Measurements from ENCODE around the gene ZMPSTE24. TPM values are rescaled to one million over a fixed set of nuclear protein-coding genes. Genes with fewer than 3 reads are reported as not detected.

ZMPSTE24 gene
- polyA plus RNA-seq, 1 donor from 2014 or later, result 22.9 TPM

DNA sequence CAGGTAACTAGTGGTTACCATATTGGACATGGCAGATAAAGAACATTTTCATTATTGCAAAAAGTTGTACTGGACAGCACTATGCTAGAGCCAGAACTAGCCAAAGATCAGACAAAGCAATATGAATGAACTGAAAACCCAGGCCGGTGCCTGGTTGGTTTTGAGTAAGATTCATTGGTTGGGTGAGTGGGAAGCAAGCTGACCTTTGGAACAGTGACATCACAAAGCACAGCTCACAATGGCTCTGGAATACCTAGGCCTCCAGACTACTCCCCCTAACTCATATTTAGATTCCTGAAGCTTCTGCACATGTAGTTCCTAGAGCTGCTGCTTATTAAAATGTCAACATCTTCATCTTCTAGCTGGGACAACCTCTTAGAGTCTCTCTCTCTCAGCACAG, 10.4 kb upstream of the ZMPSTE24 start, which contains the start of gene TMCO2:
TMCO2 (plus strand) TSS at position 283 of the 400 bp plus-strand sequence; CDS start at position 340, 57 bp downstream.
- no peaks in the 10 kb centered on the region for H3K9me3 Mint-ChIP-seq
- H3K4me3 Mint-ChIP-seq, result no peak within 1 kb of the TSS
- no peaks in the 10 kb centered on the region for H3K36me3 Mint-ChIP-seq
- no peak within 1 kb of the TSS for H3K27ac Mint-ChIP-seq
- H3K4me1 Mint-ChIP-seq, result peaks cover 0 to 3% (median 0%) of the 10 kb centered on the region in 3 donors
- H3K27me3 Mint-ChIP-seq, result peaks cover 3% of the 10 kb centered on the region

DNA sequence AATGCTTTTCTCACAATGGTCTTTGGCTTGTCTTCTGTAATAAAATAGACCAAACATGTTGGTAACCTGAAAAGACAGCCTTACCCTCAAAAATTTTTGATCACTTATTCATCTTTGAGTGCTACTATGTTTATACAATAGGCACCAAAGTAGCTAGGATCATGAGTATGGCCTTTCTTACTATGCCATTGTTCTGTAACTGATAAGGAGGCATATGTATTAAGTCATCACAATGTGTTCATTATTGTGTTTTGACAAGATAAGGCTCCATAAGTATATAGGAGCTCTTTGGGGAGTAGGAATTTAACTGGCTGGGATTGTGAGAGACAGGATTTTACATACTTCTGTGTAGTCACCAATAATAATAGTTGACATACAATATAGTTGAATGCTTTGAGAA, 9.6 kb upstream of the ZMPSTE24 start:
- Mint-ChIP-seq H3K27ac (no peak overlapping the region), H3K4me1 (peaks cover 0 to 3% (median 0%) of the 10 kb centered on the region in 3 donors), H3K36me3 (no peaks in the 10 kb centered on the region), H3K27me3 (peaks cover 3% of the 10 kb centered on the region), H3K9me3 (no peaks in the 10 kb centered on the region), H3K4me3 (no peak overlapping the region)

DNA sequence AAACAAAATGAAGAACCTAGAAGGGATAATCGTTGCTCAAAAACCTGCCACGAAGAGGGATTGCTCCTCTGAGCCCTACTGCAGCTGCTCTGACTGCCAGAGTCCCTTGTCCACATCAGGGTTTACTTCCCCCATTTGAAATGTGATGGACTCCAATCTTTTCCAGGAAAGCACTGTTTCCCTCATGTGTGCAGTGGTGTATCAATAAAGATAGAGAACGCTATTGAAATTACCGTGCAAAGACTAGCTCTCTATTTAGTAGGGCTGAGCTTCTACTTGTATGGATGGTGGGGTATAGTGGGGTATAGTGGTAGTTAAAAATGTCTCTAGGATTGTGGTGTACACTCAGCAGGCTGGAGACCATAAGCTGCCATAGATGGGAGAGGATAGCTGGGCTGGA, 6.6 kb upstream of the ZMPSTE24 start:
- H3K4me3 Mint-ChIP-seq, result no peak overlapping the region

DNA sequence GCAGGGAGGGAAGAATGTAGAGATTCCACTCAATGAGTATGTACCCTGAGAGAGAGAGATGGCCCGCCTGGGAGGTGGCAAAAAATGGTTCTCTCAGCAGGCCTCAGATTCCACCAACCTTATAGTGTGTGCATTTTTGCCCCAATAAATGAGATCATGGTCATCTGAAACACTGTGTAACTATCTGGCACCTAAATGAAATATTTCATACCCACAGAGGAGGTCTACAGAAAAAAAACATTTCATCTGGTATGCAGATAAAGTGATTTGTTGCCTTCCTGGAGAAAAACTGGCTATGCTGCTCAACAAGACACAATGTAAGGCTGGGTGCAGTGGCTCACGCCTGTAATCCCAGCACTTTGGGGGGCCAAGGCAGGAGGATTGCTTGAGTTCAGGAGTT, 5.4 kb upstream of the ZMPSTE24 start:
- H3K4me1 Mint-ChIP-seq, result peaks cover 4 to 14% (median 12%) of the 10 kb centered on the region in 3 donors
- H3K27me3 Mint-ChIP-seq, result no peaks in the 10 kb centered on the region
- H3K27ac Mint-ChIP-seq, result no peak overlapping the region
- H3K9me3 Mint-ChIP-seq, result no peaks in the 10 kb centered on the region
- no peak overlapping the region for H3K4me3 Mint-ChIP-seq
- H3K36me3 Mint-ChIP-seq, result no peaks in the 10 kb centered on the region

More for the DNA sequence above, 6.6 kb upstream of the ZMPSTE24 start:
- no peaks in the 10 kb centered on the region for H3K9me3 Mint-ChIP-seq
- H3K27ac Mint-ChIP-seq, result no peak overlapping the region
- H3K36me3 Mint-ChIP-seq, result no peaks in the 10 kb centered on the region
- peaks cover 0 to 6% (median 5%) of the 10 kb centered on the region in 3 donors for H3K4me1 Mint-ChIP-seq
- H3K27me3 Mint-ChIP-seq, result no peaks in the 10 kb centered on the region

DNA sequence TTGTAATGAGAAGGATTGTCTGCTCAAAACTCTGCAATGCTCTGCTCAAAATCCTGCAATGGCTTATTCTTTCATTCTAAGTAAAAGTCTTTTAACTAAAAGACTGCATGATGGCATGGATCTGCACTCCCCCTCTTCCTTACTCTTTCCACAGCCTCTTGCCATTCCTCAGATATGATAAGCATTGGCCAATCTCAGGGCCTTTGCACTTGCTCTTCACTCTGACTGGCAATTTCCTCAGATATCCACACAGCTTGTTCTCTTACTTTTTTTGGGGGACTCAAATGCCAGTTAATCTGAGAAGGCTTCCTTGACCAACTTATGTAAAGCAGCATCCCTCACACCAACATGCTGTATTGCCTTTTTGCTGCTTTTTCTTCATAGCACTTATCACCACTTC, 2.8 kb upstream of the ZMPSTE24 start:
- Mint-ChIP-seq H3K9me3 (no peaks in the 10 kb centered on the region), H3K36me3 (no peaks in the 10 kb centered on the region), H3K4me3 (peak overlapping the region in 1 of 4 donors; percentile 36), H3K27me3 (no peaks in the 10 kb centered on the region), H3K27ac (peak overlapping the region in 1 of 3 donors; percentile 33), H3K4me1 (peaks cover 16 to 18% (median 16%) of the 10 kb centered on the region in 3 donors)

DNA sequence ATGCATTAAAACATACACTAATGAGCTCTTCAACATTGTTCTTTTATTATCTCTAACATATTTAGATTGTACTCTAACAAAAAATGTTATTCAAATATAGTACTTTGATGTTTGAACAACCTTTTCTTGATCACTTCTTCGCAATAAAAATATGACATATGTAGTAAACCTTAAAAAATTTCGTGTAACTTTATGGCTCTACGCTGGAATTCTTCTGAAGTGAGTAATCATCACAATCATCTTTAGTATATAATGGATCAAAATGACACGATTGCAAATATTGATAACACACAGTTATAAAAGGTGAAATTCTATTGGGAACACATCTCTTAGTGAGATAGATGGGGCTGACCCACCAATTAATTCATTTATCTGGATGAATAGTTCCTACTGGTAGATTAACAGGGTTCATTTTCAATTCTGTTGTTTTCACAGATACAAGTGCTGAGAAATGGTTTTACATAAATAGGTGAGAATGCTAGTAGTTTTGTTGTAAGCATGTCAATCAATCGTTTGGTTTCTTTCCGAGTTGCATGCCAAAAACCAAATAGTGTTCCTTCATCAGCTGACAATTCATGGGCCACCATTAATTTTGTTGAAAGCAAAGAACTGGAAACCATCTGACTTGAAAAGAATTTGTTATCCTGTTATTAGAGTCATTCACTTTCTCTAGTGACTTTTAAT, 1.5 kb upstream of the ZMPSTE24 start:
- H3K4me1 Mint-ChIP-seq, result peaks cover 17 to 25% (median 21%) of the 10 kb centered on the region in 3 donors
- H3K4me3 Mint-ChIP-seq, result peak overlapping the region; percentile 17 to 99 (median 97)
- H3K36me3 Mint-ChIP-seq, result no peaks in the 10 kb centered on the region
- no peaks in the 10 kb centered on the region for H3K27me3 Mint-ChIP-seq
- no peaks in the 10 kb centered on the region for H3K9me3 Mint-ChIP-seq
- H3K27ac Mint-ChIP-seq, result peak overlapping the region; percentile 93 to 100 (median 99)

DNA sequence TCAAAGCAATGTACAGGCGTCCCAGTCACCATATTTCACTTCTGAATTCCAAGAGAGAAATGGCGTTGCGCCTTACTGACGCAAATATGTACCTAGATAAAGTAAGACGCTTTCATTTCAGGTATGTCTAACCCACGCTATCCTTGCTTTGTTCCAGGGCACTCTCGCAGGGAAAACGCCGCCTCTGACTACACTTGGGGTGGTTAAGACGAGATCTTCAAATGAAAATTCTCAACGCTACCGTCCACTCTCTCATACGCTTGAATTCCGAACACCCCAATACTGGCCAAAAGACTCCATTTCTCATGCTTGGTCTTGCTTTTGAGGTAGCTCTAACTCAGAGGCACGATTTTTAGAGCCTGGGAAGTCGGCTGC, 736 bp upstream of the ZMPSTE24 start:
- H3K4me1 Mint-ChIP-seq, result peaks cover 16 to 25% (median 21%) of the 10 kb centered on the region in 3 donors
- no peaks in the 10 kb centered on the region for H3K9me3 Mint-ChIP-seq

DNA sequence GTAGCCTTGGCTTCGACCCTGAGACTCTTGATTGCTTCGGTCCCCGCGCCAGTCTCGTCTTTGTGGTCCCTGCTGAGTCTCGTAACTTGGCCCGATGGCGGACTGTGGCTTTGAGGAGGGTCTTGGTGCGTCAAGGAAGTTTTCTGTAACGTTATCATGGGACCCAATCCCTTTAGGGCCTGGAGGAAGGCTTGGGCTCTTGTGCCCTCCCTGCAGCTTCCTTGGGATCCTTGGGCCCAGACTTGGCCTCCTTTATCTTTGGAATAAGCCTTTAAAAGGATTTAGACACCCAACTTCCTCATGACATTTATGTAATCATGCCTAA, 371 bp downstream of the ZMPSTE24 start:
- Mint-ChIP-seq H3K9me3 (no peaks in the 10 kb centered on the region), H3K36me3 (peaks cover under 1% of the 10 kb centered on the region), H3K4me3 (peak overlapping the region; percentile 97 to 99 (median 97)), H3K4me1 (peaks cover 22 to 32% (median 27%) of the 10 kb centered on the region in 3 donors), H3K27me3 (no peaks in the 10 kb centered on the region), H3K27ac (peak overlapping the region; percentile 93 to 100 (median 99))

More for the DNA sequence above, 736 bp upstream of the ZMPSTE24 start:
- Mint-ChIP-seq H3K36me3 (no peaks in the 10 kb centered on the region), H3K27ac (peak overlapping the region; percentile 93 to 100 (median 99)), H3K27me3 (no peaks in the 10 kb centered on the region), H3K4me3 (peak overlapping the region; percentile 97 to 99 (median 97))

DNA sequence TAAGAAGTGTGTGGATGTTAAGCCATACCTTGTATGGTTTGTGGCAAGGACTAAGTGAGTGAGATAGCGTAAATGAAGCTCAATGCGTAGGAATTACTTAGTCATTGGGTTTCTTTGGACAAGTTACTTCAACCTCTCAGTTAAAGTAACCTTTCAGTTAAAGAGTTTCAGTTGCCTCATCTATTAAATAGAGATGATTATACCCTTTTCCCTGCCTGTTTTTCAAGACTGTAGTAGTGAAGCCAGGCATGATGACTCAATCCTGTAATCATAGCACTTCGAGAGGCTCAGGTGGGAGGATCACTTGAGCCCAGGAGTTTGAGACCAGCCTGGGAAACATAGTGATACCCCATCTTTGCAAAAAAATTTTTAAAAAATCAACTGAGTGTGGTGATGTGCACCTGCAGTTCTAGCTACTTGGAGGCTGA, 6.3 kb downstream of the ZMPSTE24 start:
- Mint-ChIP-seq H3K9me3 (no peaks in the 10 kb centered on the region), H3K27me3 (no peaks in the 10 kb centered on the region), H3K36me3 (peaks cover 2% of the 10 kb centered on the region), H3K27ac (no peak overlapping the region), H3K4me1 (peaks cover 13 to 22% (median 15%) of the 10 kb centered on the region in 3 donors), H3K4me3 (no peak overlapping the region)

DNA sequence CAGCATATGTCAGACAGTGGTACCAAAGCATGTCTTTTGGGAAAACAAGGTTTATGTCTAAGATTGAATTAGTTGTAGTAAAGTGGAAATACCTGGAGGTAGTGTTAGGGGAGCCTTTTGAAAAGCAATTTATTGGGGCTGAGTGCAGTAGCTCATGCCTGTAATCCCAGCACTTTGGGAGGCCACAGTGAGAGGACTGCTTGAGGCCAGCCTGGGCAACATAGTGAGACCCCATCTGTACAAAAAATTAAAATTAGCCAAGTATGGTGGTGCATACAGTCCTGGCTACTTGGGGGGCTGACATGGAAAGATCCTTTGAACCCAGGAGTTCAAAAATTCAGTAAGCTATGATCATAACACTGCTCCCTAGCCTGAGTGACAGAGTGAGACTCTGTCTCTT, 7.3 kb downstream of the ZMPSTE24 start:
- peaks cover 11 to 16% (median 13%) of the 10 kb centered on the region in 3 donors for H3K4me1 Mint-ChIP-seq
- no peak overlapping the region for H3K4me3 Mint-ChIP-seq
- no peaks in the 10 kb centered on the region for H3K9me3 Mint-ChIP-seq
- H3K27me3 Mint-ChIP-seq, result no peaks in the 10 kb centered on the region
- H3K27ac Mint-ChIP-seq, result no peak overlapping the region
- H3K36me3 Mint-ChIP-seq, result peaks cover 2% of the 10 kb centered on the region

DNA sequence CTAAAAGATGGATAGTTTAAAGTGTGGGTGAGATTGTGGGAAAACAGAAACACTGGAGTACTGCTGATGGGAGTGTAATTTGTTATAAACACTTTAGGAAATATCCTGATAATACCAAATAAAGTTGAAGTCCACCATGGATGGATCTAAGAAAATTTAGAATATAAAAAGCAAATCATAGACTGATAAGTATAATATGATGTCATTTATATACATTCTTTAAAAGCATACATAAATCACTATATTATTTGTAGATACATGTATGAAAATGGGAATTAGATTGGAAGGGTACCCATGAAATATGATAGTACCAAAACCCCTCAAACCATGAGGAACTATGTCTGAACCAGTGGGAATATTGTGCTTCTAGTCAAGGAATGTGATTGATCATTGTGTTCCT, 7.9 kb downstream of the ZMPSTE24 start:
- Mint-ChIP-seq H3K9me3 (no peaks in the 10 kb centered on the region), H3K4me1 (peaks cover 9 to 12% (median 10%) of the 10 kb centered on the region in 3 donors), H3K36me3 (peaks cover 2% of the 10 kb centered on the region), H3K4me3 (no peak overlapping the region), H3K27ac (no peak overlapping the region), H3K27me3 (no peaks in the 10 kb centered on the region)

DNA sequence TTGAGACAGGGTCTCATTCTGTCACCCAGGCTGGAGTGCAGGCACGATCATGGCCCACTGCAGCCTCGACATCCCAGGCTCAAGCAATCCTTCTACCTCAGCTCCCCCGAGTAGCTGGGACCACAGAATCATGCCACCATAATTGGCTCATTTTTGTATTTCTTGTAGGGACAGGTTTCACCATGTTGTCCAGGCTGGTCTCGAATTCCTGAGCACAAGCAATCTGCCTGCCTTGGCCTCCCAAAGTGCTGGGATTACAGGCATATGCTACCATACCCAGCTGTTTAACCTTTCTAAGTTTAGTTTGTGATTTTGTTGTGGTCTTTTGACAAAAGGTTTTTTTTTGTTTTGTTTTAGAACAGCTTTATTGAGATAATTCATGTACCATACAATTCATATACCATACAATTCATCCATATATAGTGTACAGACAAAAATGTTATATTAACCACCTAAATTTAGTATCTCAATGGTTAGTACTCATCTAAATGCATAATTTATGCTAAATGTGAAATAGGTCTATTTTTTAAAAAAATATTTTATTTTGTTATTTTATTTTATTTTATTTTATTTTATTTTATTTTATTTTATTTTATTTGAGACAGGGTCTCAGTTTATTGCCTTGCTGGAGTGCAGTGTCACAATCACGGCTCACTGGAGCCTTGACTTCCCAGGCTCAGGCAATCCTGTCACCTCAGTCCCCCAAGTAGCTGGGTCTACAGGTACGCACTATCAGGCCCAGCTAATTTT, 8.9 kb downstream of the ZMPSTE24 start:
- H3K27me3 Mint-ChIP-seq, result no peaks in the 10 kb centered on the region
- peaks cover 8 to 11% (median 8%) of the 10 kb centered on the region in 3 donors for H3K4me1 Mint-ChIP-seq
- H3K27ac Mint-ChIP-seq, result no peak overlapping the region
- H3K4me3 Mint-ChIP-seq, result no peak overlapping the region
- peaks cover 4% of the 10 kb centered on the region for H3K36me3 Mint-ChIP-seq
- H3K9me3 Mint-ChIP-seq, result no peaks in the 10 kb centered on the region

DNA sequence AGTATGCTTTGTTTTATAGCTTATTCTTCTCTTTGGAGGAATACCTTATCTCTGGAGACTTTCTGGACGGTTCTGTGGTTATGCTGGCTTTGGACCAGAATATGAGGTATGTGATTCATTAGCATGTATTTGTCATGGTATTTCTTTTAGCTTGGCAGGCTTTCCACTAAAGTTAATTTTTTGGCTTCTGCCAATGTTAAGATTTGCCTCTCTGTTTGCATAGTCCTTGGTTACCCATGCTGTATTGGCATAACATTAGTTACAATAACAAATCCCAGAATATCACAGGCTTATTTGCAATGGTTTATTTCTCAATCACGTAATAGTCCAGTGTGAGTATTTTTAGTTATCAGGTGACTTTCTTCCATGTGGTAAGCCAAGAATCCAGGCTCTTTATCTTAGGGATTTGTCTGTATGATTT, 9.7 kb downstream of the ZMPSTE24 start:
- no peak overlapping the region for H3K27ac Mint-ChIP-seq
- peaks cover 4% of the 10 kb centered on the region for H3K36me3 Mint-ChIP-seq
- H3K4me3 Mint-ChIP-seq, result no peak overlapping the region
- H3K27me3 Mint-ChIP-seq, result no peaks in the 10 kb centered on the region
- H3K4me1 Mint-ChIP-seq, result peaks cover 5 to 11% (median 8%) of the 10 kb centered on the region in 3 donors
- H3K9me3 Mint-ChIP-seq, result no peaks in the 10 kb centered on the region

DNA sequence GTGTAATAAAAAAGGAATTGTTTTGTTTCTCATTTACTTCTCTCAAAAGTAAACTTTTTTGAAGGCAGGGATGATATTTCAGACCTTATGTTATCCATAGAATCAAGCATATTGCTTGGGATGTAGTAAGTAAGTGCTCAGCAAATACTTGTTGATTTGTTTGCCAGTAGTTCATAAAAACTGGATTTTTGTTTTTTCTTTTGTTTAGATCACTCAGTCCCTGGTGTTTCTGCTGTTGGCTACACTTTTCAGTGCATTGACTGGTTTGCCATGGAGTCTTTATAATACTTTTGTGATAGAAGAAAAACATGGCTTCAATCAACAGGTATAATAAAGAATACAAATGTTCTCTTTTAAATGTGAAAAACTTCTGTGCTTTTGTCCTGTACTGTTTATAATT, 10.2 kb downstream of the ZMPSTE24 start:
- Mint-ChIP-seq H3K9me3 (no peaks in the 10 kb centered on the region), H3K36me3 (peaks cover 4% of the 10 kb centered on the region), H3K27ac (no peak overlapping the region), H3K4me1 (peaks cover 2 to 6% (median 5%) of the 10 kb centered on the region in 3 donors), H3K4me3 (no peak overlapping the region), H3K27me3 (no peaks in the 10 kb centered on the region)

DNA sequence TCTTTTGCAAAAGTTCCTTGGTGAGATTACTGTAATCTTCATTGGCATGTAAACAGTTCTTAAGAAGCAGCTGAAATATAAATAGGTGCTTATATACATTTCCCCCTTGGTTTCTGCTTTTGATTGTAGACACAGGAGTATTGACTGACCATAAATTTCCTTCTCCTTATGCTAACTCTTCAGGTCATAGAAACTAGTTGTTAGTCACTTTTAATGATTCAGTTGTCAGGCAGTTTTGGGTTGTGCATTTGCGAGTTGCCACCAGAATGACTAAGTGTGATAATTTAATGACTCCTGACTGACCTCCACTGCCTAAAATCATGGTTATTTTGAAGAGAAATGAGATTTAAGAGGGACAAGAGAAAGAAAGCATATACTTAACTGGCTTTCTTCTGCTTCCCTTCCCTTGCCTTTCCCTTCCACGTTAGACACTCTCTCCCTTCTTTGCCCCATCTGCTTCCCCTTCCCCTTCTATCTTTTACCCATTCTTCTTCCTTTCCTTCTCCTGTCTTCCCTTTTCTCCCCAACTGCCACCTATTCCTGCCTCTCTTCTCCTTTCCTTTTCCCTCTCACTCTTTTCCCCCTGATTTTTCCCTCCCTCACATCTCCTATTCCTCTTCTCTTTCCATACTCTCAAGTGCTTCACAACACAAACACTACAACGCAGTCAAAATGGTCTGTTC, 12.3 kb downstream of the ZMPSTE24 start:
- Mint-ChIP-seq H3K27me3 (no peaks in the 10 kb centered on the region), H3K27ac (peak overlapping the region in 1 of 3 donors; percentile 13), H3K4me1 (peaks cover 1 to 4% (median 2%) of the 10 kb centered on the region in 3 donors), H3K9me3 (no peaks in the 10 kb centered on the region), H3K36me3 (peaks cover 2% of the 10 kb centered on the region), H3K4me3 (no peak overlapping the region)

Measured in IgD-negative memory B cell (primary cell).